ENCODE measurements around the gene RMI1.

GRCh38 chr9:83986765-83987401 is 6.3 kb downstream of the RMI1 start:
- TF ChIP-seq ZNF2 (tag by site-specific recombination; IDR thresholded peaks at IDR 0.05), result 0 out of 2 replicates have a peak, but pooled peaks have one; percentile 36
- no peak for TF ChIP-seq ZNF621 (tag by site-specific recombination; IDR thresholded peaks at IDR 0.05)
- TF ChIP-seq ZNF48 (tag by site-specific recombination; IDR thresholded peaks at IDR 0.05), result no peak
- no peak for TF ChIP-seq YY1 (tag by site-specific recombination; IDR thresholded peaks at IDR 0.05)
- TF ChIP-seq, protein P1, sequence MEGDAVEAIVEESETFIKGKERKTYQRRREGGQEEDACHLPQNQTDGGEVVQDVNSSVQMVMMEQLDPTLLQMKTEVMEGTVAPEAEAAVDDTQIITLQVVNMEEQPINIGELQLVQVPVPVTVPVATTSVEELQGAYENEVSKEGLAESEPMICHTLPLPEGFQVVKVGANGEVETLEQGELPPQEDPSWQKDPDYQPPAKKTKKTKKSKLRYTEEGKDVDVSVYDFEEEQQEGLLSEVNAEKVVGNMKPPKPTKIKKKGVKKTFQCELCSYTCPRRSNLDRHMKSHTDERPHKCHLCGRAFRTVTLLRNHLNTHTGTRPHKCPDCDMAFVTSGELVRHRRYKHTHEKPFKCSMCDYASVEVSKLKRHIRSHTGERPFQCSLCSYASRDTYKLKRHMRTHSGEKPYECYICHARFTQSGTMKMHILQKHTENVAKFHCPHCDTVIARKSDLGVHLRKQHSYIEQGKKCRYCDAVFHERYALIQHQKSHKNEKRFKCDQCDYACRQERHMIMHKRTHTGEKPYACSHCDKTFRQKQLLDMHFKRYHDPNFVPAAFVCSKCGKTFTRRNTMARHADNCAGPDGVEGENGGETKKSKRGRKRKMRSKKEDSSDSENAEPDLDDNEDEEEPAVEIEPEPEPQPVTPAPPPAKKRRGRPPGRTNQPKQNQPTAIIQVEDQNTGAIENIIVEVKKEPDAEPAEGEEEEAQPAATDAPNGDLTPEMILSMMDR (tag by site-specific recombination; IDR thresholded peaks at IDR 0.05), result no peak
- no peak for TF ChIP-seq ZNF658 (tag by site-specific recombination; IDR thresholded peaks at IDR 0.05)
- TF ChIP-seq HOXA7 (CRISPR knock-in tag; IDR thresholded peaks at IDR 0.05; ENCODE audit: borderline replicate concordance), result no peak
- TF ChIP-seq ZNF174 (tag by site-specific recombination; IDR thresholded peaks at IDR 0.05), result no peak
- no peak for TF ChIP-seq RBAK (tag by site-specific recombination; IDR thresholded peaks at IDR 0.05)

Measured in HEK293 (cell line).